Naive thymus-derived CD8-positive, alpha-beta T cell (primary cell): ENCODE results near the gene LAYN. TPM values are rescaled to one million over a fixed set of nuclear protein-coding genes. Genes with fewer than 3 reads are reported as not detected.

ENCODE experiments used
- ATAC-seq, 2 donors: fragments of 150-1000 bp; cut with Tn5 transposase in 1 of 2; sonication (Bioruptor Pico), chemical (Tn5 transposase) in 1 of 2; 1 replicate in 1 of 2; 2 replicates in 1 of 2; pipeline ENCODE4 v1.10.0; 2021; ENCODE audit warnings: mild to moderate bottlenecking in 2 of 2, moderate library complexity in 2 of 2
- POLR2A ChIA-PET: fragments of 350-600 bp; sonication (Branson Sonifier 250); formaldehyde crosslinking; loops from one replicate; lab custom pipeline; 2021; ENCODE audit warnings: antibody characterized with exemption; lab: Charles Lee
- DNase-seq, 10 donors: peaks; one replicate each; pipeline versions ENCODE4 v3.0.0 to v3.0.0-alpha.2; 2020 to 2022
- H3K27ac Mint-ChIP-seq, 10 donors: one replicate each; pipeline ENCODE4 v1.8.0; 2020 to 2022; ENCODE audit warnings: mild to moderate bottlenecking in 10 of 10, mixed read lengths in 10 of 10, moderate library complexity in 4 of 10, inconsistent platforms in 1 of 10
- H3K27me3 Mint-ChIP-seq, 5 donors: one replicate each; pipeline ENCODE4 v1.8.0; 2021 to 2022; ENCODE audit warnings: mixed read lengths in 5 of 5
- H3K36me3 Mint-ChIP-seq, 3 donors: one replicate each; pipeline ENCODE4 v1.8.0; 2020 to 2022; ENCODE audit warnings: mixed read lengths in 3 of 3, mild to moderate bottlenecking in 2 of 3, inconsistent platforms in 1 of 3
- H3K4me1 Mint-ChIP-seq, 4 donors: one replicate each; pipeline ENCODE4 v1.8.0; 2021 to 2022; ENCODE audit warnings: mixed read lengths in 4 of 4
- H3K4me3 Mint-ChIP-seq, 10 donors: one replicate each; pipeline ENCODE4 v1.8.0; 2020 to 2022; ENCODE audit warnings: mild to moderate bottlenecking in 10 of 10, mixed read lengths in 10 of 10, moderate library complexity in 6 of 10, inconsistent platforms in 1 of 10
- H3K9me3 Mint-ChIP-seq, 9 donors: one replicate each; pipeline ENCODE4 v1.8.0; 2020 to 2022; ENCODE audit warnings: mixed read lengths in 9 of 9, mild to moderate bottlenecking in 3 of 9, inconsistent platforms in 1 of 9, moderate library complexity in 1 of 9
- polyA plus RNA-seq, 3 donors: library from polyadenylated mRNA; unstranded; fragments of 300-500 nt; fragmentation: Illumina TruSeq; gene quantifications; one replicate each; pipeline ENCODE4 v1.2.3, GENCODE V29; 2021
- total RNA-seq, 8 experiments: library from RNA in 2 of 8; stranded (reverse) in 2 of 8; gene quantifications; one replicate each; pipeline ENCODE4 v1.2.3 and lab custom pipeline; 2021 to 2026

The LAYN gene
- total and polyA plus RNA-seq, 5 experiments from 2014 or later: 0.45 to 1.6 (median 1.4) TPM

DNA sequence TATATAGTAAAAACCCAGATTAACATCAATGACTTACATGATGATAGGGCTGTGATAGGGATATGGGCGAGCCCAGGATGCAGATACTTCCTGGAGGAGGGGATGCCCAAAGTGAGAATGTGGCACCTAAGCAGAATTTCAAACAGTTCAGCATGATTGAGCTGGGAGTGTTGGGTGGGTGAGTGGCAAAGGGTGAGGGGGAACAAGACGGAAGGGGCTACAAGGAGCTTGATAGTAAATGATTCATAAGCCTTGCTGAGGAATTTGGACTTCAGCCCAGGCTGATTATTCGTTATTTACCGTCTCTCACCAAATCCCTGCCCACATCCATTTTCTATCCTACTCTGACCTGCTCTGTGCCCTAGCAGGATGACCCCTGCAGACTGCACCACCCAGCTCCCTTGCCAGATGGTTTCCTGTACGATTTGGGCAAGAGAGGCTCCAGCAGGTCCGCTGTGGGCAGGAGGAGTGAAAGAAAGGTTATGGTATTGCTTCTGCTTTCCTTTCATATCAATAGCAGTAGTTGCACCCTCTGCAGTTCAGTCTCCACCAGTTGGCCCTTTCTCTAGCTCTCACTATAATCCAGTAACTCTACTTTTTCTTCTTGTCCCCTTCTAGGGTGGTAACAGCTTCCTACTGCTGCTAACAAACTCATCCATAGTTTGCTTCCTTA lies 31.4 kb downstream of the LAYN start:
- Mint-ChIP-seq H3K27ac (no peak overlapping the region), H3K9me3 (no peaks in the 10 kb centered on the region), H3K4me3 (no peak overlapping the region), H3K4me1 (peaks cover 0 to 5% (median 0%) of the 10 kb centered on the region in 4 donors), H3K27me3 (peaks cover 0 to 17% (median 5%) of the 10 kb centered on the region in 5 donors), H3K36me3 (no peaks in the 10 kb centered on the region)
- DNase-seq: no peak
- POLR2A ChIA-PET: no interaction called here
- ATAC-seq: no peak

DNA sequence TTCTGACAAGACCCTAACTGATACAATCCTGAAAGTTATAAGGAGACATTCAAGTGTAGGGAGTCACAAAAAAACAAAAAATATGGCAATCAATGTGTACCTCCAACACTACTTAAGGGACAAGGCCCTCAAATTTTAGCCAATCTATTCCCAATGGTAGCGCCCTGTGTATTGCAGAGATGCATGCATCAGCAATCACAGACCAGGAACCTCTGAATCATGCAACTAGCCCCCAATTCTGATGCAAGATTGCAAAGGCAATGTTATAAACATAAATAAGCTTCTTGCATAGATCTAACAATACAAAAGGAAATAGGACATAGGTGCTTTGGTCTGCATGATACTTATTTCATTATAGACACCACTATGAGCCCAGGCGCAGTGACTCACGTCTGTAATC lies 32.1 kb downstream of the LAYN start:
- Mint-ChIP-seq H3K36me3 (no peaks in the 10 kb centered on the region), H3K27me3 (peaks cover 0 to 17% (median 5%) of the 10 kb centered on the region in 5 donors), H3K9me3 (no peaks in the 10 kb centered on the region), H3K4me3 (no peak overlapping the region), H3K27ac (no peak overlapping the region), H3K4me1 (peaks cover 0 to 5% (median 0%) of the 10 kb centered on the region in 4 donors)
- POLR2A ChIA-PET: no interaction called here
- DNase-seq: no peak
- no peak for ATAC-seq

GRCh38 chr11:111573821-111574249 lies 33.3 kb downstream of the LAYN start:
- Mint-ChIP-seq H3K27me3 (peaks cover 0 to 17% (median 5%) of the 10 kb centered on the region in 5 donors), H3K4me3 (no peak overlapping the region), H3K9me3 (no peaks in the 10 kb centered on the region), H3K27ac (no peak overlapping the region), H3K36me3 (no peaks in the 10 kb centered on the region), H3K4me1 (peaks cover 0 to 5% (median 0%) of the 10 kb centered on the region in 4 donors)
- POLR2A ChIA-PET: no interaction called here
- ATAC-seq (no peak), DNase-seq (no peak)

DNA sequence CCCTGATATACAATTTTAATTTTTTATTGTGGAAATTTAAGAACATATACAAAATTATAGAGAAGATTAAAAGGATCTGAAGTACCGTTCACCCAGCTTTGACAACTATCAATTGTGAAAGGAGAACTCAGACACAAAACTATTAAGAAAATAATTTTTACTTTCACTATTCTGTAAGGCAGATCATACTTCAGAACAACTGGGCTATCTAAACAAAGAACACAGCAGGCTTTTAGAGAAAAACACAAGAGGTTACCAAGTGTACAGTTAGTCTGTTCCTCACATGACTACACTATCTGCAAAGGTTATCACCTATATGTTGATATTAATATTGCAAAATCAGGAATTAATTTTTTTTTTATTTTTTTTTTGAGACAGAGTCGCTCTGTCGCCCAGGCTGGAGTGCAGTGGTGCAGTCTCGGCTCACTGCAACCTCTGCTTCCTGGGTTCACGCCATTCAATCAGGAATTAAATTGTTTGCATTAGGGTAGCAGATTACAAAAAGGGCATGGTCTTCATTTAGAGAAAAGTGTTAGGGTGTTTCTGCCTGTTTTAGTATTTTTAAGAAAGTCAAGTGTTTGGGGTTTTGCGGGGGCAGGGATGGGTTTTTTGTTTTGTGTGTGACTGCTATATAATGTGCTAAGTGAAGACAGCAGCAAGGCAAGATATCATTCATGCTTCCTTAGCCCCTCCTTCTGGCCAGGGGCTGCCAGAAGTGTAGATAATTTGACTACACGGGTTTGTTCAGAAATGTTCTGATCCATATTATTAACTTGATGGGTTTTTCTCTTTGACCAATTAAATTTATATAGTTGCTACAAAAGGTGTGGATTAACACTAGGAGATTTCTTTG lies 34.1 kb downstream of the LAYN start:
- peak overlapping the region in 6 of 10 donors; percentile 7 to 63 (median 32) for H3K27ac Mint-ChIP-seq
- DNase-seq (peak in 1 of 10 donors; percentile 11), ATAC-seq (peak; percentile 55 to 71)
- H3K9me3 Mint-ChIP-seq: no peaks in the 10 kb centered on the region
- H3K4me3 Mint-ChIP-seq: peak overlapping the region; percentile 31 to 77 (median 64)
- H3K4me1 Mint-ChIP-seq: peaks cover 0 to 5% (median 0%) of the 10 kb centered on the region in 4 donors
- POLR2A ChIA-PET: no interaction called here
- H3K27me3 Mint-ChIP-seq: peaks cover 0 to 17% (median 5%) of the 10 kb centered on the region in 5 donors
- no peaks in the 10 kb centered on the region for H3K36me3 Mint-ChIP-seq

DNA sequence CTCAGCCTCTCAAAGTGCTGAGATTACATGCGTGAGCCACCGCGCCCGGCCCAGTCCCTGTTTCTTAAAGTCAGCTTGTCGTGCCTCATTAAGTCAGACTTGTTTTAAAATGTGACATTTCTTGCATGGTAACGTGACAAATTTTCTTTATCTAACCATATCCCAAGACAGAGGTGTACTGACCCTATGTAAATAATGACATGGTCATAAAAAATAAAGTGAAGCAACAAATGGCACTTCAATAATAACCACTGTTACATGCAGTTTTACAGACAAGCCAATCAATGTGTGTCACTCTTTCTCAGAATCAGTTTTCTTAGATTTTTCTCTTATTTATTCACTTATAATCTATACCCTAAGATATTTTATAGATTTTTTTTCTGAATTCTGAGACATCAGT lies 35.2 kb downstream of the LAYN start:
- Mint-ChIP-seq H3K36me3 (no peaks in the 10 kb centered on the region), H3K4me3 (no peak overlapping the region), H3K4me1 (peaks cover 0 to 5% (median 0%) of the 10 kb centered on the region in 4 donors), H3K27ac (no peak overlapping the region), H3K9me3 (no peaks in the 10 kb centered on the region), H3K27me3 (peaks cover 0 to 17% (median 4%) of the 10 kb centered on the region in 5 donors)
- ATAC-seq (no peak), DNase-seq (no peak)
- POLR2A ChIA-PET: no interaction called here

- ATAC-seq (no peak), DNase-seq (no peak)
- H3K4me1 Mint-ChIP-seq: peaks cover 0 to 5% (median 0%) of the 10 kb centered on the region in 4 donors
- no peak overlapping the region for H3K4me3 Mint-ChIP-seq
- H3K9me3 Mint-ChIP-seq: no peaks in the 10 kb centered on the region
- peak overlapping the region in 1 of 10 donors; percentile 40 for H3K27ac Mint-ChIP-seq
- POLR2A ChIA-PET: no interaction called here
- H3K36me3 Mint-ChIP-seq: no peaks in the 10 kb centered on the region
- H3K27me3 Mint-ChIP-seq: peaks cover 0 to 5% (median 0%) of the 10 kb centered on the region in 5 donors
These were observed 37.3 kb downstream of the LAYN start for GRCh38 chr11:111577821-111578220.

DNA sequence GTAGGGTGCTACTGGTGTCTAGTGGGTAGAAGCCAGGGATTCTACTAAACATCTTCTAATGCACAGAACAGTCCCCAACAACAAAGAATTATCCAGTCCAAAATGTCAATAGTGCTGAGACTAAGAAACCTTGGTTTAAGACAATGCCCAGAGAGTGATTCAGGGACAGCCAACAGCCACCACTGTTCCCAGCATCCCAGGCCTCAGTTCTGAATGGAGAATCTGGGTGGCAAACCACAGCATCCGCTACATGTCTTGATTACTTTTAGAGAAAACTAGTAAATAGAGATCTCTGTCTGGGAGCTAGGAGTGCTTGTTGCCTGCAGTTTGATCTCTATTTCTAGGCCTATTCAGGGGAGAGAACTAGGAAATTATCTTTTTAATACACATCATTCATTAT lies 40.8 kb downstream of the LAYN start:
- H3K4me3 Mint-ChIP-seq: no peak overlapping the region
- H3K27ac Mint-ChIP-seq: no peak overlapping the region
- DNase-seq (no peak), ATAC-seq (no peak)
- H3K4me1 Mint-ChIP-seq: peaks cover 0 to 4% (median 0%) of the 10 kb centered on the region in 4 donors
- POLR2A ChIA-PET: no interaction called here
- no peaks in the 10 kb centered on the region for H3K36me3 Mint-ChIP-seq
- no peaks in the 10 kb centered on the region for H3K9me3 Mint-ChIP-seq
- H3K27me3 Mint-ChIP-seq: peaks cover 0 to 3% (median 0%) of the 10 kb centered on the region in 5 donors

- POLR2A ChIA-PET: no interaction called here
- peaks cover 0 to 3% (median 0%) of the 10 kb centered on the region in 5 donors for H3K27me3 Mint-ChIP-seq
- DNase-seq: no peak
- no peak overlapping the region for H3K27ac Mint-ChIP-seq
- no peak overlapping the region for H3K4me3 Mint-ChIP-seq
- ATAC-seq: no peak
- H3K36me3 Mint-ChIP-seq: no peaks in the 10 kb centered on the region
- H3K9me3 Mint-ChIP-seq: no peaks in the 10 kb centered on the region
- peaks cover 0 to 4% (median 0%) of the 10 kb centered on the region in 4 donors for H3K4me1 Mint-ChIP-seq
These were observed 41.6 kb downstream of the LAYN start for GRCh38 chr11:111582163-111582562.

DNA sequence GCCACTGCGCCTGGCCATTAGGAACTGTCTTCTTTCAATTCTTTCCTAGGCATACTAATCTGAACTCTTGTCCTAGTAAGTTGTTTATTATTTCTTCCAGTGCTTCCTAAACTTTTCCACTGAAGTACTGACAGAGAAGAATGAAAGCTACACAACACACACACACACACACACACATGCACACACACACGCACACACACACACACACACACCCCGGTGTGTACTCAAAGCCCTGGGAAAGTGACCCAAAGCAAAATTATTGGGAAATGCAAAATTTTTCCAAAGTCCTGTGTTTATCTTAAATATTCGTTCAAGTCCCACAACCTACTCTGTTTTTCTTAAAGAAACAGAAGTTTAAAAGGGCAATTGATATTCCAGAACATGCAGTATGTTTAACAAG lies 42.4 kb downstream of the LAYN start:
- POLR2A ChIA-PET: interaction anchor here (0.5 kb wide), 1 partner anchor 1656 kb away, joined by 4 read pairs; no protein-coding TSS in a partner anchor
- H3K27me3 Mint-ChIP-seq: peaks cover 0 to 3% (median 0%) of the 10 kb centered on the region in 5 donors
- no peaks in the 10 kb centered on the region for H3K9me3 Mint-ChIP-seq
- H3K27ac Mint-ChIP-seq: no peak overlapping the region
- no peak for ATAC-seq
- H3K4me1 Mint-ChIP-seq: peaks cover 0 to 4% (median 0%) of the 10 kb centered on the region in 4 donors
- H3K4me3 Mint-ChIP-seq: no peak overlapping the region
- DNase-seq: no peak
- H3K36me3 Mint-ChIP-seq: no peaks in the 10 kb centered on the region

- Mint-ChIP-seq H3K4me1 (peaks cover 0 to 4% (median 0%) of the 10 kb centered on the region in 4 donors), H3K4me3 (no peak overlapping the region), H3K36me3 (no peaks in the 10 kb centered on the region), H3K27me3 (peaks cover 0 to 4% (median 0%) of the 10 kb centered on the region in 5 donors), H3K27ac (peak overlapping the region in 1 of 10 donors; percentile 2), H3K9me3 (no peaks in the 10 kb centered on the region)
- POLR2A ChIA-PET: no interaction called here
- DNase-seq (no peak), ATAC-seq (no peak)
These were observed 44.9 kb downstream of the LAYN start for GRCh38 chr11:111585371-111585770.

GRCh38 chr11:111586388-111586831 lies 45.9 kb downstream of the LAYN start:
- H3K27ac Mint-ChIP-seq: no peak overlapping the region
- H3K36me3 Mint-ChIP-seq: no peaks in the 10 kb centered on the region
- peaks cover 0 to 4% (median 0%) of the 10 kb centered on the region in 4 donors for H3K4me1 Mint-ChIP-seq
- ATAC-seq (peak; percentile 65 to 70), DNase-seq (peak; percentile 13 to 79 (median 54))
- H3K9me3 Mint-ChIP-seq: no peaks in the 10 kb centered on the region
- peaks cover 0 to 4% (median 0%) of the 10 kb centered on the region in 5 donors for H3K27me3 Mint-ChIP-seq
- POLR2A ChIA-PET: no interaction called here
- no peak overlapping the region for H3K4me3 Mint-ChIP-seq

- no peak for ATAC-seq
- POLR2A ChIA-PET: interaction anchor here (0.6 kb wide), 1 partner anchor 524 kb away, joined by 5 read pairs; no protein-coding TSS in a partner anchor
- Mint-ChIP-seq H3K4me1 (peaks cover 0 to 4% (median 0%) of the 10 kb centered on the region in 4 donors), H3K27ac (no peak overlapping the region), H3K36me3 (no peaks in the 10 kb centered on the region), H3K27me3 (peaks cover 0 to 4% (median 0%) of the 10 kb centered on the region in 5 donors), H3K4me3 (no peak overlapping the region), H3K9me3 (no peaks in the 10 kb centered on the region)
- no peak for DNase-seq
These were observed 48.6 kb downstream of the LAYN start for GRCh38 chr11:111589114-111589513.
